CD4-positive, alpha-beta T cell (primary cell): Measurements from ENCODE around the gene ADAT3. TPM values are rescaled to one million over a fixed set of nuclear protein-coding genes. Genes with fewer than 3 reads are reported as not detected.

ENCODE experiments used
- ATAC-seq: fragments of 200-7000 bp; cut with Tn5 transposase; one replicate; pipeline ENCODE4 v1.10.0; 2022; ENCODE audit warnings: mild to moderate bottlenecking; ENCODE audit not compliant: poor library complexity
- CTCF ChIA-PET: fragments of 350-600 bp; sonication (Branson Sonifier 250); formaldehyde crosslinking; loops from one replicate; lab custom pipeline; 2021; ENCODE audit warnings: antibody characterized with exemption, inconsistent platforms; lab: Charles Lee
- POLR2A ChIA-PET: fragments of 350-600 bp; sonication (Branson Sonifier 250); formaldehyde crosslinking; loops from one replicate; lab custom pipeline; 2021; ENCODE audit warnings: antibody characterized with exemption, inconsistent platforms; lab: Charles Lee
- DNase-seq, 14 experiments: peaks; one replicate each; pipeline ENCODE4 v3.0.0-alpha.2; 2013 to 2020; ENCODE audit warnings: mixed read lengths in 2 of 14
- H3K27ac ChIP-seq, 2 donors: one replicate each; pipeline versions ENCODE4 v1.5.1 to v1.7.0; 2013; ENCODE audit warnings: low read length in 2 of 2, low read depth in 1 of 2, mild to moderate bottlenecking in 1 of 2
- H3K27me3 ChIP-seq, 2 experiments: 1 replicate in 1 of 2; 2 replicates in 1 of 2; pipeline versions ENCODE4 v1.6.1 to v1.7.0; 2013; ENCODE audit warnings: low read length in 2 of 2, control low read depth in 1 of 2, mild to moderate bottlenecking in 1 of 2, moderate library complexity in 1 of 2; ENCODE audit not compliant: insufficient read depth in 2 of 2, control insufficient read depth in 1 of 2
- H3K36me3 ChIP-seq: one replicate; pipeline ENCODE4 v1.6.1; 2013; ENCODE audit warnings: low read length, control low read depth; ENCODE audit not compliant: insufficient read depth
- H3K4me1 ChIP-seq: one replicate; pipeline ENCODE4 v1.6.1; 2013; ENCODE audit warnings: low read length, control low read depth; ENCODE audit not compliant: insufficient read depth
- H3K4me3 ChIP-seq: one replicate; pipeline ENCODE4 v1.5.1; 2013; ENCODE audit warnings: mild to moderate bottlenecking, low read length, moderate library complexity
- H3K9me3 ChIP-seq, 2 experiments: 1 replicate in 1 of 2; 2 replicates in 1 of 2; pipeline versions ENCODE4 v1.6.1 to v1.7.0; 2013; ENCODE audit warnings: low read length in 2 of 2, mild to moderate bottlenecking in 2 of 2, control low read depth in 1 of 2, moderate library complexity in 1 of 2; ENCODE audit not compliant: control insufficient read depth in 1 of 2, insufficient read depth in 1 of 2
- H3K27ac Mint-ChIP-seq: one replicate; pipeline ENCODE4 v1.8.0; 2020; ENCODE audit warnings: mixed read lengths
- H3K27me3 Mint-ChIP-seq: one replicate; pipeline ENCODE4 v1.8.0; 2021; ENCODE audit warnings: mixed read lengths
- H3K36me3 Mint-ChIP-seq: one replicate; pipeline ENCODE4 v1.8.0; 2021; ENCODE audit warnings: low read depth, mixed read lengths
- H3K4me1 Mint-ChIP-seq: one replicate; pipeline ENCODE4 v1.8.0; 2021; ENCODE audit warnings: low read depth, mixed read lengths
- H3K4me3 Mint-ChIP-seq: one replicate; pipeline ENCODE4 v1.8.0; 2020; ENCODE audit warnings: mild to moderate bottlenecking, mixed read lengths
- H3K9me3 Mint-ChIP-seq: one replicate; pipeline ENCODE4 v1.8.0; 2020; ENCODE audit warnings: mixed read lengths
- intact Hi-C, 2 experiments: fragments of 100-400 bp; cut with DNase I in 1 of 2; cut with micrococcal nuclease in 1 of 2; formaldehyde crosslinking; loops; one replicate each; pipeline versions ENCODE4 v1.15.1 to v1.9.0; 2023 to 2025; cut with DNase I, micrococcal nuclease
- total RNA-seq, 174 experiments: library from RNA in 2 of 174; stranded (reverse) in 2 of 174; gene quantifications; one replicate each; pipeline ENCODE4 v1.2.3 and lab custom pipeline; 2021 to 2026
- TF ChIP-seq, protein P1 (sequence below): fragments of 200-600 bp; IDR thresholded peaks from one replicate; pipeline ENCODE4 v1.8.0; 2022; ENCODE audit warnings: antibody characterized with exemption, mild to moderate bottlenecking

ADAT3 gene
- total RNA-seq, 2 experiments from 2014 or later = 7.9 to 8.2 TPM

DNA sequence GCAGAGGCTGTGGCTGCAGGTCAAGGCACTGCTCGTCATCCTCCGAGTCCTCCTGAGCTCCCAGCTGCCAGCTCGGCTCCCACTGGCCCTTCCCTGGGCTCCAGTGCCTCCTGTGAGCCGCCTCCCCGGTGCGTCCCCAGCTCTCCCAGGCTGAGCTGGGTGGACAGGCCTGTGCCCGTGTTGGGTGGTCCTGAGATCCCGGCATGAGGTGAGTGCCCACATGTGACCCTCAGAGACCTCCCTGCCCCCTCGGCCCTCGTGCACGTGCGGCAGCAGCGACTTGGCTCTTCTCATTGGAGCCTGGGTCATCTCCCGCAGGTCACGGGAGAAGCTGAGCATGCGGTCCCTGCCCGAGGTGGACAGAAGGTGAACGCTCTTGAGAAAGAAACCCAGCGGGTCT is 15.4 kb downstream of the ADAT3 start:
- no peak overlapping the region for H3K27ac ChIP-seq
- H3K27me3 ChIP-seq = no peaks in the 10 kb centered on the region
- POLR2A ChIA-PET = interaction anchor here (1.0 kb wide), 1 partner anchor 23 kb away, joined by 3 read pairs; no protein-coding TSS in a partner anchor
- no peaks in the 10 kb centered on the region for H3K9me3 ChIP-seq
- CTCF ChIA-PET = no interaction called here
- peaks cover 22% of the 10 kb centered on the region for H3K36me3 ChIP-seq
- Mint-ChIP-seq H3K9me3 (no peaks in the 10 kb centered on the region), H3K36me3 (no peaks in the 10 kb centered on the region), H3K4me3 (no peak overlapping the region), H3K27me3 (no peaks in the 10 kb centered on the region), H3K27ac (no peak overlapping the region), H3K4me1 (peaks cover 3% of the 10 kb centered on the region)
- TF ChIP-seq, protein P1, sequence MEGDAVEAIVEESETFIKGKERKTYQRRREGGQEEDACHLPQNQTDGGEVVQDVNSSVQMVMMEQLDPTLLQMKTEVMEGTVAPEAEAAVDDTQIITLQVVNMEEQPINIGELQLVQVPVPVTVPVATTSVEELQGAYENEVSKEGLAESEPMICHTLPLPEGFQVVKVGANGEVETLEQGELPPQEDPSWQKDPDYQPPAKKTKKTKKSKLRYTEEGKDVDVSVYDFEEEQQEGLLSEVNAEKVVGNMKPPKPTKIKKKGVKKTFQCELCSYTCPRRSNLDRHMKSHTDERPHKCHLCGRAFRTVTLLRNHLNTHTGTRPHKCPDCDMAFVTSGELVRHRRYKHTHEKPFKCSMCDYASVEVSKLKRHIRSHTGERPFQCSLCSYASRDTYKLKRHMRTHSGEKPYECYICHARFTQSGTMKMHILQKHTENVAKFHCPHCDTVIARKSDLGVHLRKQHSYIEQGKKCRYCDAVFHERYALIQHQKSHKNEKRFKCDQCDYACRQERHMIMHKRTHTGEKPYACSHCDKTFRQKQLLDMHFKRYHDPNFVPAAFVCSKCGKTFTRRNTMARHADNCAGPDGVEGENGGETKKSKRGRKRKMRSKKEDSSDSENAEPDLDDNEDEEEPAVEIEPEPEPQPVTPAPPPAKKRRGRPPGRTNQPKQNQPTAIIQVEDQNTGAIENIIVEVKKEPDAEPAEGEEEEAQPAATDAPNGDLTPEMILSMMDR = no peak
- peaks cover 28% of the 10 kb centered on the region for H3K4me1 ChIP-seq
- DNase-seq (no peak), ATAC-seq (no peak)
- intact Hi-C loops = no loop called here
- no peak overlapping the region for H3K4me3 ChIP-seq

- peaks cover 22% of the 10 kb centered on the region for H3K36me3 ChIP-seq
- Mint-ChIP-seq H3K36me3 (no peaks in the 10 kb centered on the region), H3K4me3 (no peak overlapping the region), H3K27me3 (no peaks in the 10 kb centered on the region), H3K27ac (no peak overlapping the region), H3K4me1 (peaks cover 3% of the 10 kb centered on the region), H3K9me3 (no peaks in the 10 kb centered on the region)
- H3K27ac ChIP-seq = no peak overlapping the region
- peaks cover 28% of the 10 kb centered on the region for H3K4me1 ChIP-seq
- ChIA-PET POLR2A (no interaction called here), CTCF (no interaction called here)
- intact Hi-C loops = no loop called here
- TF ChIP-seq, protein P1 = no peak
- DNase-seq (no peak), ATAC-seq (no peak)
- H3K27me3 ChIP-seq = no peaks in the 10 kb centered on the region
- no peaks in the 10 kb centered on the region for H3K9me3 ChIP-seq
- no peak overlapping the region for H3K4me3 ChIP-seq
Measured at GRCh38 chr19:1921326-1921725, 16.1 kb downstream of the ADAT3 start.

DNA sequence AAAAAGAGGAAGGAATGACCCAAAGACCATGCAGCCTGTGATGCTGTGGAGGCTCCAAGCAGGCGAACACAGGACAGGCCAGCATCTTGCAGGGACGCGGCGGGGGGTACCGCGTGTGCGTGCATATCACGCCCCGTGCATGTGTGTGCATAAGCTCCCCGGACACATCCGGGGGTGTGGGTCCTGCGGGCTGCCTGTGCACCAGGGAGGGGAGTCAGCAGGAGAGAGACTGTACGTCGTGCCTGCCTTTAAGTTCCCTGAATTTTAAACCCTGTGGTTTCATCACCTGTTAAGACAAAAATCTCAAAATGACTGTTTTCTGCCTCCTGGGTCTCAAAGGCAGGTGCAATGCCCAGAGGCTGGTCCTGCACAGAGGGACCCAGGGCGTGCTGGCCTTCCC is 16.6 kb downstream of the ADAT3 start:
- no peaks in the 10 kb centered on the region for H3K9me3 ChIP-seq
- intact Hi-C loops = no loop called here
- H3K4me3 Mint-ChIP-seq = no peak overlapping the region

More for the DNA sequence above, 16.6 kb downstream of the ADAT3 start:
- Histone ChIP-seq H3K4me1 (peaks cover 28% of the 10 kb centered on the region), H3K36me3 (peaks cover 22% of the 10 kb centered on the region), H3K27ac (no peak overlapping the region), H3K27me3 (no peaks in the 10 kb centered on the region), H3K4me3 (no peak overlapping the region)
- ChIA-PET CTCF (no interaction called here), POLR2A (no interaction called here)
- no peaks in the 10 kb centered on the region for H3K9me3 Mint-ChIP-seq
- ATAC-seq = no peak
- no peaks in the 10 kb centered on the region for H3K27me3 Mint-ChIP-seq
- peaks cover 3% of the 10 kb centered on the region for H3K4me1 Mint-ChIP-seq
- no peaks in the 10 kb centered on the region for H3K36me3 Mint-ChIP-seq
- TF ChIP-seq, protein P1 = no peak
- H3K27ac Mint-ChIP-seq = no peak overlapping the region
- no peak for DNase-seq
